Measurements from ENCODE around the gene MARCHF11.

Gene MARCHF11

DNA sequence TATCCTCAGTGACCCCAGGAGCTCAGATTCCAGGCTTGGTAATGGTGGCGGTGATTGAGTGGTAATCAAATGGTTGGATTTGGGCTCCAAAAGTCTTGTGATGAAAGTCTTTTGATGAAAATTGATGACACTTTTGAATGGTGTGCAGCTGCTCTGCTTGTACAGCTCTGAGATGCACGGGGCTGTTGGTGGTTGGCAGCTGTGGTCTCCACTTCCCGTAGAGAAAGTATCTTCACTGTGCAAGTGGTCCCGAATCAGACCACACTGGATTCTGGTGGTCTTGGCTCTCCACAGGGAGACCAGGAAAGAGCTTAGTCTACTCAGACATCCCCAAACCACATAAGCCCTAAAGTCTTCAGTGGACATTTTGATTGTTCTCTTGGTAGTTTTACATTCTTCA, 96.6 kb downstream of the MARCHF11 start:
- CTCF ChIA-PET = no interaction called here

DNA sequence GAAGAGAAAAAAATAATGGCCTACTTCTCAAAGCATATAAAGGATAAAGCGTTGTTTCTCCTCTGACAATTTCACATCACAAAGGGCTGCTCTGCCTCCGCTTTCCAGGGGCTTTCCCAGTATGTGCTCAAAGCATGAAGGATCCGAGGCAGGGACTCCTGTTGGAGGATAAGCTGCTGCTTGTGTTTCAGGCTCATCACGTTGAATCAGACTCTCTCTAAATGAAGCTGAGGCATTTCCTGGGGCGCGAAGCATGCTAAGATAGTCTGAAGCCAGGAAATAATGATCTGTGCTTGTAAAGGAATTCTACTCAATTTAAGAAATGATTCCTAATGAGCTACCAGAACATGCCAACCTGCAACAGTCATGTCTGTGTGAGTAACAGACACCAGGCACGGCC, 97.5 kb downstream of the MARCHF11 start:
- ChIA-PET CTCF (no interaction called here), POLR2A (no interaction called here)
- no peak for TF ChIP-seq HDGF (IDR thresholded peaks at IDR 0.05; ENCODE audit: borderline replicate concordance)
- no peak for TF ChIP-seq FOXM1 (IDR thresholded peaks at IDR 0.05; ENCODE audit: borderline replicate concordance)
- TF ChIP-seq ELF4 (IDR thresholded peaks at IDR 0.05) = no peak
- no peak for TF ChIP-seq FOXK2 (IDR thresholded peaks at IDR 0.05)
- no peak for TF ChIP-seq ZNF384 (IDR thresholded peaks at IDR 0.05)
- TF ChIP-seq BHLHE40 (IDR thresholded peaks at IDR 0.05; ENCODE audit: borderline replicate concordance) = no peak
- TF ChIP-seq ARNT (IDR thresholded peaks at IDR 0.05) = no peak
- TF ChIP-seq, protein P1, sequence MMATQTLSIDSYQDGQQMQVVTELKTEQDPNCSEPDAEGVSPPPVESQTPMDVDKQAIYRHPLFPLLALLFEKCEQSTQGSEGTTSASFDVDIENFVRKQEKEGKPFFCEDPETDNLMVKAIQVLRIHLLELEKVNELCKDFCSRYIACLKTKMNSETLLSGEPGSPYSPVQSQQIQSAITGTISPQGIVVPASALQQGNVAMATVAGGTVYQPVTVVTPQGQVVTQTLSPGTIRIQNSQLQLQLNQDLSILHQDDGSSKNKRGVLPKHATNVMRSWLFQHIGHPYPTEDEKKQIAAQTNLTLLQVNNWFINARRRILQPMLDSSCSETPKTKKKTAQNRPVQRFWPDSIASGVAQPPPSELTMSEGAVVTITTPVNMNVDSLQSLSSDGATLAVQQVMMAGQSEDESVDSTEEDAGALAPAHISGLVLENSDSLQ (IDR thresholded peaks at IDR 0.05) = no peak
- TF ChIP-seq TARDBP (IDR thresholded peaks at IDR 0.05) = no peak
- TF ChIP-seq SUZ12 (IDR thresholded peaks at IDR 0.05) = no peak
- TF ChIP-seq L3MBTL2 (conservative IDR thresholded peaks at IDR 0.05) = no peak
- TF ChIP-seq NFRKB (IDR thresholded peaks at IDR 0.05) = no peak
- TF ChIP-seq SP1 (IDR thresholded peaks at IDR 0.05) = no peak
- no peak for TF ChIP-seq LEF1 (IDR thresholded peaks at IDR 0.05; ENCODE audit: borderline replicate concordance)
- TF ChIP-seq FOXA1 (IDR thresholded peaks at IDR 0.05) = no peak
- no peak for DNase-seq (ENCODE audit: extremely low spot score)

More for the DNA sequence above, 96.6 kb downstream of the MARCHF11 start:
- no peak for DNase-seq (ENCODE audit: extremely low spot score)
- TF ChIP-seq, protein P1 (IDR thresholded peaks at IDR 0.05) = no peak
- TF ChIP-seq FOXK2 (IDR thresholded peaks at IDR 0.05) = no peak
- no peak for TF ChIP-seq SP1 (IDR thresholded peaks at IDR 0.05)
- TF ChIP-seq NFRKB (IDR thresholded peaks at IDR 0.05) = no peak
- TF ChIP-seq FOXA1 (IDR thresholded peaks at IDR 0.05) = no peak
- TF ChIP-seq FOXM1 (IDR thresholded peaks at IDR 0.05; ENCODE audit: borderline replicate concordance) = no peak
- no peak for TF ChIP-seq BHLHE40 (IDR thresholded peaks at IDR 0.05; ENCODE audit: borderline replicate concordance)
- no peak for TF ChIP-seq ARNT (IDR thresholded peaks at IDR 0.05)
- TF ChIP-seq L3MBTL2 (conservative IDR thresholded peaks at IDR 0.05) = no peak
- no peak for TF ChIP-seq CTBP1 (IDR thresholded peaks at IDR 0.05; ENCODE audit: borderline replicate concordance)
- TF ChIP-seq SUZ12 (IDR thresholded peaks at IDR 0.05) = no peak
- POLR2A ChIA-PET = no interaction called here

GRCh38 chr5:16081376-16081955, 98.1 kb downstream of the MARCHF11 start:
- CTCF ChIA-PET = no interaction called here
- TF ChIP-seq FOXA1 (IDR thresholded peaks at IDR 0.05) (no peak), FOXK2 (IDR thresholded peaks at IDR 0.05) (no peak)
- no peak for DNase-seq (ENCODE audit: extremely low spot score)
- POLR2A ChIA-PET = no interaction called here

GRCh38 chr5:16076657-16077056, 102.9 kb downstream of the MARCHF11 start:
- no peak for TF ChIP-seq SP1 (IDR thresholded peaks at IDR 0.05)
- TF ChIP-seq FOXA1 (IDR thresholded peaks at IDR 0.05) = no peak
- no peak for TF ChIP-seq BHLHE40 (IDR thresholded peaks at IDR 0.05; ENCODE audit: borderline replicate concordance)
- no peak for TF ChIP-seq TARDBP (IDR thresholded peaks at IDR 0.05)
- TF ChIP-seq FOXK2 (IDR thresholded peaks at IDR 0.05) = no peak
- TF ChIP-seq FOXM1 (IDR thresholded peaks at IDR 0.05; ENCODE audit: borderline replicate concordance) = no peak
- TF ChIP-seq ZNF384 (IDR thresholded peaks at IDR 0.05) = no peak
- ChIA-PET CTCF (no interaction called here), POLR2A (no interaction called here)
- no peak for DNase-seq (ENCODE audit: extremely low spot score)

DNA sequence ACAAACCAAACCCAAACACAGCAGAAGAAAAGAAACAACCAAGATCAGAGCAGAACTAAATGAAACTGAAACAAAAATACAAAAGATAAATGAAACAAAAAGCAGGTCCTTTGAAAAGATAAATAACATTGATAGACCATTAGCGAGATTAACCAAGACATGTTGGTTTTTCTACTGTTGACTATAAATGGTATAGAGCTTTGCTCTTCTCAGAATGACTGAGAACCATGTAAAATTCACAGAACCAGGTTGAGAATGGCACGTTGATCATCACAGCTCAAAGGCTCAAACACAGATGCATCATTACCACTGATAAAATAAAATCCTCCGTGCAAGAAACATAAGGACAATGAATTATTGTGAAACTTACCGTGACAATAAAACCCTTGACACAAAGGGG, 105.2 kb downstream of the MARCHF11 start:
- no peak for TF ChIP-seq ELF4 (IDR thresholded peaks at IDR 0.05)
- no peak for TF ChIP-seq NFRKB (IDR thresholded peaks at IDR 0.05)
- TF ChIP-seq ZNF384 (IDR thresholded peaks at IDR 0.05) = no peak
- TF ChIP-seq CTBP1 (IDR thresholded peaks at IDR 0.05; ENCODE audit: borderline replicate concordance) = no peak
- no peak for DNase-seq (ENCODE audit: extremely low spot score)
- CTCF ChIA-PET = no interaction called here
- POLR2A ChIA-PET = no interaction called here

DNA sequence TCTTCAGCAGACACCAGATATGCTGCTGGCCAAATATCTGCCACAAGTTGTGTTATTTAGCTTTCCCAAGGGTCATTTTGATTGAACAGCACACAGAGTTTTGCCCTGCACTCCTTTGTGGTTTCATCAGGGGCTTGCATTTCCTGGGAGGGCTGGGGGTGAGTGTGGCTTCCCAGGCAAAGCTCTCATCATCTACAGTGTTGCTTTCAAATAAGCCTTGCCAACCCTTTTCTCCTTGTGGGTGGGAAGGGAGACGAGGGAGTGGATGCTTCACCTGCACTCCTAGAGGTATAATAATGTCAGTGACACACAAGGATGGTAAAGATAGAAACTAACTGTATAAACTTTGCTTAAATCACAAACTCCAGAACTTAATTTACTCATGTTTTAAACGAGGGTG, 107.0 kb downstream of the MARCHF11 start:
- ChIA-PET CTCF (no interaction called here), POLR2A (no interaction called here)

More for the DNA sequence above, 107.0 kb downstream of the MARCHF11 start:
- TF ChIP-seq LEF1 (IDR thresholded peaks at IDR 0.05; ENCODE audit: borderline replicate concordance) = no peak
- TF ChIP-seq, protein P1 (IDR thresholded peaks at IDR 0.05) = no peak
- TF ChIP-seq L3MBTL2 (conservative IDR thresholded peaks at IDR 0.05) = no peak
- TF ChIP-seq SP1 (IDR thresholded peaks at IDR 0.05) = no peak
- TF ChIP-seq ELF4 (IDR thresholded peaks at IDR 0.05) = no peak
- no peak for TF ChIP-seq CTBP1 (IDR thresholded peaks at IDR 0.05; ENCODE audit: borderline replicate concordance)
- TF ChIP-seq FOXA1 (IDR thresholded peaks at IDR 0.05) = no peak
- no peak for TF ChIP-seq ARNT (IDR thresholded peaks at IDR 0.05)
- TF ChIP-seq TARDBP (IDR thresholded peaks at IDR 0.05) = no peak
- TF ChIP-seq SUZ12 (IDR thresholded peaks at IDR 0.05) = no peak
- no peak for TF ChIP-seq FOXM1 (IDR thresholded peaks at IDR 0.05; ENCODE audit: borderline replicate concordance)
- TF ChIP-seq BHLHE40 (IDR thresholded peaks at IDR 0.05; ENCODE audit: borderline replicate concordance) = no peak
- no peak for TF ChIP-seq FOXK2 (IDR thresholded peaks at IDR 0.05)
- TF ChIP-seq HDGF (IDR thresholded peaks at IDR 0.05; ENCODE audit: borderline replicate concordance) = no peak
- no peak for TF ChIP-seq ZNF384 (IDR thresholded peaks at IDR 0.05)
- no peak for TF ChIP-seq NFRKB (IDR thresholded peaks at IDR 0.05)
- no peak for DNase-seq (ENCODE audit: extremely low spot score)
